H1 (cell line): ENCODE data around the gene FCGBP. TPM values are rescaled to one million over a fixed set of nuclear protein-coding genes. Genes with fewer than 3 reads are reported as not detected.

Source experiments
- CTCF ChIA-PET: fragments of 300-600 bp; sonication (Branson Sonifier 250); formaldehyde crosslinking; loops from one replicate; lab custom pipeline; 2021; ENCODE audit not compliant: partially characterized antibody; lab: Charles Lee
- POLR2A ChIA-PET: fragments of 300-600 bp; sonication (Branson Sonifier 250); formaldehyde crosslinking; loops from one replicate; lab custom pipeline; 2021; ENCODE audit warnings: inconsistent platforms; ENCODE audit not compliant: partially characterized antibody; lab: Charles Lee
- DNase-seq, 2 experiments: peaks; one replicate each; pipeline versions ENCODE4 v3.0.0 to v3.0.0-alpha.2; 2010 to 2022; ENCODE audit warnings: low spot score in 2 of 2, low read depth in 1 of 2, mixed read lengths in 1 of 2
- FAIRE-seq: peaks from 2 replicates; lab custom pipeline; 2011; peaks lifted over from hg19 to GRCh38; lab: Jason Lieb, UNC
- H2AFZ ChIP-seq: 2 replicates; pipeline ENCODE4 v1.8.1; 2012; ENCODE audit warnings: low read length, inconsistent platforms
- H2AK5ac ChIP-seq: 2 replicates; pipeline ENCODE4 v1.6.1; 2013; ENCODE audit warnings: low read depth, low read length
- H2BK120ac ChIP-seq: replicated peaks from 2 replicates; pipeline ENCODE3; 2013; ENCODE audit warnings: low read depth, low read length, inconsistent platforms
- H2BK12ac ChIP-seq: 2 replicates; pipeline ENCODE4 v1.6.1; 2013; ENCODE audit warnings: low read depth, low read length
- H2BK15ac ChIP-seq: 2 replicates; pipeline ENCODE4 v1.6.1; 2013; ENCODE audit warnings: low read length
- H2BK20ac ChIP-seq: 2 replicates; pipeline ENCODE4 v1.6.1; 2013; ENCODE audit warnings: low read length
- H2BK5ac ChIP-seq: 2 replicates; pipeline ENCODE4 v1.6.1; 2013; ENCODE audit warnings: low read depth, low read length
- H3K14ac ChIP-seq: 2 replicates; pipeline ENCODE4 v1.6.1; 2013; ENCODE audit warnings: inconsistent platforms; ENCODE audit not compliant: insufficient read length
- H3K18ac ChIP-seq: 2 replicates; pipeline ENCODE4 v1.6.1; 2013; ENCODE audit warnings: low read length; ENCODE audit errors: extremely low read depth
- H3K23ac ChIP-seq: 2 replicates; pipeline ENCODE4 v1.6.1; 2013; ENCODE audit warnings: inconsistent platforms; ENCODE audit not compliant: insufficient read length
- H3K23me2 ChIP-seq: 2 replicates; pipeline ENCODE4 v1.6.1; 2013; ENCODE audit warnings: low read depth, low read length
- H3K27ac ChIP-seq: 2 replicates; pipeline ENCODE4 v1.6.1; 2011; ENCODE audit warnings: low read depth, low read length, inconsistent platforms
- H3K27me3 ChIP-seq, 4 experiments: replicated peaks in 1 of 4; 1 replicate in 1 of 4; 2 replicates in 3 of 4; pipeline versions ENCODE4 v1.6.1 to v1.8.1; 2011 to 2013; ENCODE audit warnings: low read length in 3 of 4, mild to moderate bottlenecking in 3 of 4, inconsistent platforms in 2 of 4, mixed read lengths in 2 of 4, moderate library complexity in 1 of 4; ENCODE audit not compliant: control insufficient read depth in 3 of 4, insufficient read depth in 3 of 4; ENCODE audit errors: extremely low read depth in 1 of 4
- H3K36me3 ChIP-seq, 4 experiments: 2 replicates each; pipeline versions ENCODE4 v1.6.1 to v1.8.1; 2011 to 2013; ENCODE audit warnings: mild to moderate bottlenecking in 4 of 4, low read length in 3 of 4, moderate library complexity in 2 of 4, control low read depth in 1 of 4, inconsistent platforms in 1 of 4; ENCODE audit not compliant: insufficient read depth in 4 of 4, control insufficient read depth in 2 of 4
- H3K4ac ChIP-seq: replicated peaks from 2 replicates; pipeline ENCODE3; 2013; ENCODE audit warnings: low read length, low read depth, mixed read lengths, inconsistent platforms; ENCODE audit not compliant: insufficient read length
- H3K4me1 ChIP-seq, 4 experiments: replicated peaks in 1 of 4; 1 replicate in 1 of 4; 2 replicates in 3 of 4; pipeline versions ENCODE4 v1.6.1 to v1.8.1; 2011 to 2013; ENCODE audit warnings: low read length in 3 of 4, inconsistent platforms in 2 of 4, mixed read lengths in 1 of 4; ENCODE audit not compliant: insufficient read depth in 4 of 4, control insufficient read depth in 3 of 4
- H3K4me2 ChIP-seq, 2 experiments: 2 replicates each; pipeline versions ENCODE4 v1.6.1 to v1.8.1; 2011 to 2013; ENCODE audit warnings: low read depth in 2 of 2, low read length in 2 of 2, control low read depth in 1 of 2, inconsistent platforms in 1 of 2, mild to moderate bottlenecking in 1 of 2; ENCODE audit not compliant: insufficient read depth in 1 of 2
- H3K4me3 ChIP-seq, 4 experiments: fragments of 200-600, 300-600 bp in 1 of 4; sonication (generic), shearing (Covaris generic), sonication (Bioruptor Twin) in 1 of 4; 2 replicates each; pipeline versions ENCODE4 v1.5.1 to v1.8.1; 2011 to 2016; ENCODE audit warnings: low read length in 4 of 4, low read depth in 3 of 4, control low read depth in 2 of 4, inconsistent platforms in 2 of 4, mild to moderate bottlenecking in 2 of 4, mixed read lengths in 1 of 4, moderate library complexity in 1 of 4; ENCODE audit not compliant: insufficient read depth in 2 of 4; ENCODE audit errors: extremely low read depth in 1 of 4
- H3K56ac ChIP-seq: replicated peaks from 2 replicates; pipeline ENCODE3; 2013; ENCODE audit warnings: low read depth, mild to moderate bottlenecking, mixed read lengths, low read length, inconsistent platforms; ENCODE audit not compliant: insufficient read length
- H3K79me1 ChIP-seq: 2 replicates; pipeline ENCODE4 v1.6.1; 2013; ENCODE audit warnings: low read depth, low read length, control low read depth
- H3K79me2 ChIP-seq, 2 experiments: 2 replicates each; pipeline versions ENCODE4 v1.6.1 to v1.8.1; 2012 to 2013; ENCODE audit warnings: low read length in 2 of 2, mild to moderate bottlenecking in 2 of 2, inconsistent platforms in 1 of 2; ENCODE audit not compliant: insufficient read depth in 2 of 2, control insufficient read depth in 1 of 2
- H3K9ac ChIP-seq, 4 experiments: replicated peaks in 1 of 4; 1 replicate in 1 of 4; 2 replicates in 3 of 4; pipeline versions ENCODE4 v1.6.1 to v1.8.1; 2011 to 2013; ENCODE audit warnings: low read depth in 3 of 4, low read length in 3 of 4, control low read depth in 2 of 4, mild to moderate bottlenecking in 2 of 4, moderate library complexity in 2 of 4, inconsistent platforms in 1 of 4; ENCODE audit errors: extremely low read depth in 1 of 4
- H3K9me3 ChIP-seq, 2 experiments: 2 replicates each; pipeline versions ENCODE4 v1.6.1 to v1.8.1; 2012 to 2013; ENCODE audit warnings: mild to moderate bottlenecking in 2 of 2, moderate library complexity in 2 of 2, control low read depth in 1 of 2, inconsistent platforms in 1 of 2, low read depth in 1 of 2, low read length in 1 of 2, mixed read lengths in 1 of 2; ENCODE audit not compliant: insufficient read depth in 2 of 2
- H4K20me1 ChIP-seq, 2 experiments: replicated peaks in 1 of 2; 2 replicates each; pipeline versions ENCODE3 to v1.8.1; 2011 to 2013; ENCODE audit warnings: inconsistent platforms in 2 of 2, low read length in 2 of 2, mild to moderate bottlenecking in 1 of 2; ENCODE audit not compliant: insufficient read depth in 2 of 2, control insufficient read depth in 1 of 2
- H4K5ac ChIP-seq: 2 replicates; pipeline ENCODE4 v1.6.1; 2013; ENCODE audit warnings: low read length, low read depth, mixed read lengths, inconsistent platforms; ENCODE audit not compliant: insufficient read length
- H4K8ac ChIP-seq: 2 replicates; pipeline ENCODE4 v1.8.0; 2013; ENCODE audit warnings: mild to moderate bottlenecking, moderate library complexity, low read length, inconsistent platforms; ENCODE audit not compliant: insufficient read depth; ENCODE audit errors: extremely low read depth
- H4K91ac ChIP-seq: replicated peaks from 2 replicates; pipeline ENCODE3; 2013; ENCODE audit warnings: low read length, mixed read lengths, inconsistent platforms; ENCODE audit not compliant: insufficient read length
- BACH1 ChIP-seq: IDR thresholded peaks from 2 replicates; pipeline ENCODE4 v1.6.1; 2012; ENCODE audit warnings: low read length, improper control_type of control experiment
- EZH2 ChIP-seq: fragments of 200-600 bp; sonication (generic); IDR thresholded peaks from 2 replicates; pipeline ENCODE4 v1.7.1; 2012; ENCODE audit warnings: low read depth, mild to moderate bottlenecking, moderate library complexity, low read length, inconsistent platforms; ENCODE audit not compliant: severe bottlenecking
- MAFK ChIP-seq: IDR thresholded peaks from 2 replicates; pipeline ENCODE4 v1.6.1; 2012; ENCODE audit warnings: low read depth, mild to moderate bottlenecking, improper control_type of control experiment, low read length
- POLR2AphosphoS5 ChIP-seq: IDR thresholded peaks from 2 replicates; pipeline ENCODE4 v1.6.1; 2011; ENCODE audit warnings: low read depth, low read length
- POU5F1 ChIP-seq: IDR thresholded peaks from 2 replicates; pipeline ENCODE4 v1.6.1; 2011; ENCODE audit warnings: low read depth, mild to moderate bottlenecking, low read length, moderate library complexity
- TAF7 ChIP-seq: optimal IDR thresholded peaks from 2 replicates; pipeline ENCODE3; 2011; ENCODE audit warnings: low read depth, mild to moderate bottlenecking, inconsistent platforms, low read length, moderate library complexity, borderline replicate concordance
- WGBS, 2 experiments: shearing (Covaris generic) in 1 of 2; methylation state at CpG; one replicate each; pipeline versions ENCODE4 v1.1.6 to v1.1.7; 2013 to 2015; ENCODE audit warnings: low lambda C conversion rate in 2 of 2, mixed read lengths in 2 of 2, inconsistent platforms in 1 of 2, low coverage in 1 of 2, missing lambda C conversion rate in 1 of 2; ENCODE audit not compliant: insufficient replicate concordance in 2 of 2, insufficient coverage in 1 of 2, insufficient read length in 1 of 2; ENCODE audit errors: extremely low coverage in 1 of 2, missing lambda C conversion rate in 1 of 2; 5-methylcytosine and 5-hydroxymethylcytosine counted together
- polyA plus RNA-seq, 7 experiments: library from polyadenylated mRNA; depleted of rRNA in 3 of 7; stranded (reverse) in 5 of 7; unstranded in 2 of 7; fragments of >200 nt in 5 of 7; fragments of 200-250 nt in 2 of 7; gene quantifications; 1 replicate in 5 of 7; 2 replicates in 1 of 7; 4 replicates in 1 of 7; pipeline versions ENCODE4 v1.2.1 to v1.2.3, GENCODE V29; 2011 to 2013; ENCODE audit warnings: missing spikeins in 2 of 7, mixed read lengths in 2 of 7
- total RNA-seq: library from RNA; stranded (reverse); fragmentation: NEBNext Ultra II Directional; extraction: Animal tissue kit (Norgen Biotek cat#: 25700); gene quantifications from 2 replicates; pipeline ENCODE4 v1.2.1, GENCODE V29; 2021

FCGBP gene
- total and polyA plus RNA-seq, 2 of the 8 experiments (the other 6 are each of a cell fraction or from before 2014, with no cell fraction given), result 1.1 to 3.1 TPM

DNA sequence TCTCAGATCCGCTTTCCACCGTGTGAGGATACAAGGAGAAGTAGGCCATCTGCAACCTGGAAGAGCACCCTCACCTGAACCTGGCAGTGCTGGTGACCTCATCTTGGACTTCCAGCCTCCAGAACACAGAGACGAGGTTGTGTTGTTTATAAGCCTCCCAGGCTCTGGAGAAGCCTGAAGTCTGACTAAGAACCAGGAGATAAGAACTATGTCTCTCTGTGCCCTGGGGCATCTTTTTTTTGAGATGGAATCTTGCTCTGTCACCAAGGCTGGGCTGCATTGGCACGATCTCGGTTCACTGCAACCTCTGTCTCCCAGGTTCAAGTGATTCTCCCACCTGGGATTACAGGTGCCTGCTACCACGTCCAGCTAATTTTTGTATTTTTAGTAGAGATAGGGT, 14.5 kb downstream of the FCGBP start:
- H3K36me3 ChIP-seq, result no peaks in the 10 kb centered on the region
- no peak overlapping the region for H3K18ac ChIP-seq
- H2BK15ac ChIP-seq, result no peak overlapping the region
- H4K8ac ChIP-seq, result no peak overlapping the region
- no peak overlapping the region for H2BK20ac ChIP-seq
- DNase-seq, result no peak
- no peaks in the 10 kb centered on the region for H3K9me3 ChIP-seq
- no peak overlapping the region for H4K5ac ChIP-seq
- H3K4me2 ChIP-seq, result no peak overlapping the region
- no peak overlapping the region for H3K4me3 ChIP-seq
- FAIRE-seq, result no peak
- H3K27me3 ChIP-seq, result no peaks in the 10 kb centered on the region
- no peak overlapping the region for H4K91ac ChIP-seq
- no peaks in the 10 kb centered on the region for H3K79me2 ChIP-seq
- H2AK5ac ChIP-seq, result no peak overlapping the region
- no peak overlapping the region for H3K23ac ChIP-seq
- no peak overlapping the region for H2BK120ac ChIP-seq
- H4K20me1 ChIP-seq, result no peaks in the 10 kb centered on the region
- H3K56ac ChIP-seq, result no peak overlapping the region
- no peaks in the 10 kb centered on the region for H3K79me1 ChIP-seq
- H2BK12ac ChIP-seq, result no peak overlapping the region
- POLR2A ChIA-PET, result interaction anchor here (1.2 kb wide), 1 partner anchor 50 kb away, joined by 3 read pairs; no protein-coding TSS in a partner anchor
- CTCF ChIA-PET, result interaction anchor here (2.4 kb wide), 1 partner anchor 9 kb away, joined by 7 read pairs; no protein-coding TSS in a partner anchor
- no peak for TF ChIP-seq POU5F1
- TF ChIP-seq BACH1, result no peak
- no peak for TF ChIP-seq EZH2
- no peak for TF ChIP-seq TAF7
- TF ChIP-seq POLR2AphosphoS5, result no peak
- no peak for TF ChIP-seq MAFK
- no peak overlapping the region for H3K9ac ChIP-seq
- no peak overlapping the region for H2AFZ ChIP-seq
- H3K4me1 ChIP-seq, result no peaks in the 10 kb centered on the region
- H3K14ac ChIP-seq, result no peak overlapping the region
- 81% methylated on average over 6 of the region's 6 CpGs; no CpG with 5 or more reads in 1 of the 2 experiments for WGBS, 2 experiments
- H3K4ac ChIP-seq, result no peak overlapping the region
- 0 out of 2 replicates have a peak, but pooled peaks cover 2% of the 10 kb centered on the region for H3K23me2 ChIP-seq
- no peak overlapping the region for H2BK5ac ChIP-seq
- no peak overlapping the region for H3K27ac ChIP-seq
